CD4-positive, CD25-positive, alpha-beta regulatory T cell (primary cell): Measurements from ENCODE around the gene CITED2. TPM values are rescaled to one million over a fixed set of nuclear protein-coding genes. Genes with fewer than 3 reads are reported as not detected.
A peak's percentile ranks its signal among the peaks of the same experiment; 100 is the strongest.
"Not testable (repeated sequence)": the region's sequence is repeated elsewhere in the genome, so short reads cannot be mapped to it uniquely, and the experiment has no call there.

ENCODE experiments used
- ATAC-seq, 2 donors: fragments of 150-1000 bp; cut with Tn5 transposase; one replicate each; pipeline ENCODE4 v1.10.0; 2021; ENCODE audit warnings: low read depth in 2 of 2, moderate number of reproducible peaks in 2 of 2, moderate library complexity in 1 of 2
- DNase-seq, 3 donors: peaks; one replicate each; pipeline versions ENCODE4 v3.0.0 to v3.0.0-alpha.2; 2012 to 2022; ENCODE audit warnings: mixed read lengths in 1 of 3
- H3K27ac ChIP-seq: one replicate; pipeline ENCODE4 v1.7.0; 2013; ENCODE audit warnings: mild to moderate bottlenecking, low read length; ENCODE audit not compliant: insufficient read depth, poor library complexity, severe bottlenecking
- H3K27me3 ChIP-seq: one replicate; pipeline ENCODE4 v1.7.0; 2013; ENCODE audit warnings: low read length; ENCODE audit not compliant: control insufficient read depth, insufficient read depth
- H3K36me3 ChIP-seq: one replicate; pipeline ENCODE4 v1.7.0; 2013; ENCODE audit warnings: mild to moderate bottlenecking, low read length, moderate library complexity; ENCODE audit not compliant: control insufficient read depth, insufficient read depth
- H3K4me1 ChIP-seq: 2 replicates; pipeline ENCODE4 v1.7.0; 2013; ENCODE audit warnings: mild to moderate bottlenecking, low read length; ENCODE audit not compliant: insufficient read depth, control insufficient read depth, poor library complexity, severe bottlenecking
- H3K4me3 ChIP-seq: one replicate; pipeline ENCODE4 v1.7.0; 2013; ENCODE audit warnings: low read depth, mild to moderate bottlenecking, low read length, moderate library complexity
- H3K9me3 ChIP-seq, 2 experiments: 1 replicate in 1 of 2; 2 replicates in 1 of 2; pipeline ENCODE4 v1.7.0; 2013; ENCODE audit warnings: low read length in 2 of 2, mild to moderate bottlenecking in 1 of 2, moderate library complexity in 1 of 2; ENCODE audit not compliant: control insufficient read depth in 2 of 2
- H3K27ac Mint-ChIP-seq, 3 donors: one replicate each; pipeline ENCODE4 v1.8.0; 2020 to 2022; ENCODE audit warnings: mild to moderate bottlenecking in 3 of 3, mixed read lengths in 3 of 3, moderate library complexity in 2 of 3
- H3K27me3 Mint-ChIP-seq: one replicate; pipeline ENCODE4 v1.8.0; 2022; ENCODE audit warnings: mild to moderate bottlenecking, mixed read lengths
- H3K36me3 Mint-ChIP-seq: one replicate; pipeline ENCODE4 v1.8.0; 2020; ENCODE audit warnings: mixed read lengths
- H3K4me1 Mint-ChIP-seq, 4 donors: one replicate each; pipeline ENCODE4 v1.8.0; 2020 to 2022; ENCODE audit warnings: mixed read lengths in 4 of 4, mild to moderate bottlenecking in 1 of 4
- H3K4me3 Mint-ChIP-seq, 4 donors: one replicate each; pipeline ENCODE4 v1.8.0; 2020 to 2022; ENCODE audit warnings: mild to moderate bottlenecking in 4 of 4, mixed read lengths in 4 of 4, moderate library complexity in 3 of 4
- H3K9me3 Mint-ChIP-seq, 7 donors: one replicate each; pipeline ENCODE4 v1.8.0; 2020 to 2022; ENCODE audit warnings: mixed read lengths in 7 of 7, mild to moderate bottlenecking in 3 of 7, moderate library complexity in 2 of 7
- polyA plus RNA-seq, 4 donors: library from polyadenylated mRNA; unstranded; fragments of 300-500 nt; fragmentation: Illumina TruSeq; gene quantifications; one replicate each; pipeline ENCODE4 v1.2.3, GENCODE V29; 2021
- total RNA-seq: library from RNA; stranded (reverse); gene quantifications from one replicate; pipeline ENCODE4 v1.2.3, GENCODE V29; 2022

CITED2 gene
- total and polyA plus RNA-seq, 5 donors from 2014 or later, result 30.6 to 151 (median 39.6) TPM

GRCh38 chr6:139369068-139369467 is 5.4 kb downstream of the CITED2 start:
- H3K36me3 Mint-ChIP-seq, result peaks cover 11% of the 10 kb centered on the region
- DNase-seq, result no peak
- H3K27ac Mint-ChIP-seq, result peak overlapping the region in 1 of 3 donors; percentile 89
- peaks cover 35% of the 10 kb centered on the region for H3K4me1 ChIP-seq
- H3K4me3 Mint-ChIP-seq, result no peak overlapping the region
- no peak overlapping the region for H3K27ac ChIP-seq
- no peaks in the 10 kb centered on the region for H3K27me3 ChIP-seq
- H3K4me1 Mint-ChIP-seq, result peaks cover 19 to 42% (median 34%) of the 10 kb centered on the region in 4 donors
- no peak overlapping the region for H3K4me3 ChIP-seq
- H3K9me3 ChIP-seq, result no peaks in the 10 kb centered on the region
- H3K27me3 Mint-ChIP-seq, result peaks cover 6% of the 10 kb centered on the region
- no peaks in the 10 kb centered on the region for H3K9me3 Mint-ChIP-seq
- H3K36me3 ChIP-seq, result no peaks in the 10 kb centered on the region
- no peak for ATAC-seq

GRCh38 chr6:139368661-139369060 is 5.8 kb downstream of the CITED2 start:
- Mint-ChIP-seq H3K36me3 (peaks cover 11% of the 10 kb centered on the region), H3K27ac (no peak overlapping the region), H3K9me3 (no peaks in the 10 kb centered on the region), H3K4me3 (no peak overlapping the region), H3K4me1 (peaks cover 19 to 44% (median 37%) of the 10 kb centered on the region in 4 donors), H3K27me3 (peaks cover 6% of the 10 kb centered on the region)
- DNase-seq (no peak), ATAC-seq (no peak)
- Histone ChIP-seq H3K4me1 (peaks cover 35% of the 10 kb centered on the region), H3K36me3 (no peaks in the 10 kb centered on the region), H3K9me3 (no peaks in the 10 kb centered on the region), H3K27ac (no peak overlapping the region), H3K27me3 (no peaks in the 10 kb centered on the region), H3K4me3 (no peak overlapping the region)

- Histone ChIP-seq H3K27me3 (no peaks in the 10 kb centered on the region), H3K9me3 (no peaks in the 10 kb centered on the region), H3K4me3 (no peak overlapping the region), H3K27ac (no peak overlapping the region), H3K4me1 (peaks cover 35% of the 10 kb centered on the region), H3K36me3 (no peaks in the 10 kb centered on the region)
- no peaks in the 10 kb centered on the region for H3K9me3 Mint-ChIP-seq
- H3K4me1 Mint-ChIP-seq, result peaks cover 21 to 52% (median 43%) of the 10 kb centered on the region in 4 donors
- peaks cover 6% of the 10 kb centered on the region for H3K27me3 Mint-ChIP-seq
- DNase-seq (peak in 1 of 3 donors; percentile 14), ATAC-seq (no peak)
- H3K4me3 Mint-ChIP-seq, result no peak overlapping the region
- H3K27ac Mint-ChIP-seq, result peak overlapping the region in 1 of 3 donors; percentile 49
- peaks cover 8% of the 10 kb centered on the region for H3K36me3 Mint-ChIP-seq
These were observed 6.6 kb downstream of the CITED2 start for GRCh38 chr6:139367810-139368351.

- H3K4me3 Mint-ChIP-seq, result no peak overlapping the region
- no peak overlapping the region for H3K27ac Mint-ChIP-seq
- H3K27me3 ChIP-seq, result no peaks in the 10 kb centered on the region
- DNase-seq (no peak), ATAC-seq (no peak)
- H3K27ac ChIP-seq, result no peak overlapping the region
- H3K9me3 Mint-ChIP-seq, result peaks cover 0 to 1% (median 0%) of the 10 kb centered on the region in 7 donors
- no peaks in the 10 kb centered on the region for H3K36me3 Mint-ChIP-seq
- H3K27me3 Mint-ChIP-seq, result peaks cover 6% of the 10 kb centered on the region
- H3K4me1 ChIP-seq, result peaks cover 12% of the 10 kb centered on the region
- no peaks in the 10 kb centered on the region for H3K9me3 ChIP-seq
- H3K4me3 ChIP-seq, result no peak overlapping the region
- H3K36me3 ChIP-seq, result no peaks in the 10 kb centered on the region
- H3K4me1 Mint-ChIP-seq, result peaks cover 20 to 39% (median 24%) of the 10 kb centered on the region in 4 donors
These were observed 9.5 kb downstream of the CITED2 start for GRCh38 chr6:139364982-139365379.

- peak in 2 of 3 donors; percentile 68 to 71 for DNase-seq
- H3K4me1 Mint-ChIP-seq, result peaks cover 14 to 34% (median 18%) of the 10 kb centered on the region in 4 donors
These were observed 10.0 kb downstream of the CITED2 start for GRCh38 chr6:139364302-139364981.

GRCh38 chr6:139363797-139364196 is 10.7 kb downstream of the CITED2 start:
- not testable (repeated sequence) for H3K36me3 Mint-ChIP-seq, H3K27me3 ChIP-seq, H3K4me3 ChIP-seq, DNase-seq, H3K27me3 Mint-ChIP-seq, H3K36me3 ChIP-seq, H3K27ac ChIP-seq, ATAC-seq, H3K9me3 Mint-ChIP-seq, H3K4me1 ChIP-seq, H3K9me3 ChIP-seq
- H3K4me1 Mint-ChIP-seq, result peaks cover 11 to 29% (median 17%) of the 10 kb centered on the region in 4 donors
- H3K4me3 Mint-ChIP-seq, result peak overlapping the region in 1 of 4 donors; percentile 22
- H3K27ac Mint-ChIP-seq, result peak overlapping the region in 1 of 3 donors; percentile 44

More at GRCh38 chr6:139364302-139364981, 10.0 kb downstream of the CITED2 start:
- peak in 1 of 2 donors; percentile 48 for ATAC-seq
- peaks cover 6% of the 10 kb centered on the region for H3K27me3 Mint-ChIP-seq
- H3K36me3 Mint-ChIP-seq, result no peaks in the 10 kb centered on the region
- H3K27me3 ChIP-seq, result no peaks in the 10 kb centered on the region
- no peak overlapping the region for H3K27ac ChIP-seq
- H3K4me3 ChIP-seq, result no peak overlapping the region
- peak overlapping the region in 3 of 4 donors; percentile 4 to 28 (median 14) for H3K4me3 Mint-ChIP-seq
- no peaks in the 10 kb centered on the region for H3K36me3 ChIP-seq
- peaks cover 6% of the 10 kb centered on the region for H3K4me1 ChIP-seq
- H3K9me3 Mint-ChIP-seq, result peaks cover 0 to 1% (median 0%) of the 10 kb centered on the region in 7 donors
- no peaks in the 10 kb centered on the region for H3K9me3 ChIP-seq
- peak overlapping the region in 1 of 3 donors; percentile 20 for H3K27ac Mint-ChIP-seq

GRCh38 chr6:139363123-139363522 is 11.3 kb downstream of the CITED2 start:
- not testable (repeated sequence) for H3K4me3 ChIP-seq, H3K9me3 Mint-ChIP-seq, DNase-seq, H3K4me1 ChIP-seq, H3K27me3 Mint-ChIP-seq, H3K36me3 ChIP-seq, ATAC-seq, H3K9me3 ChIP-seq, H3K27me3 ChIP-seq, H3K27ac ChIP-seq, H3K36me3 Mint-ChIP-seq
- Mint-ChIP-seq H3K4me1 (peaks cover 11 to 27% (median 16%) of the 10 kb centered on the region in 4 donors), H3K4me3 (peak overlapping the region in 1 of 4 donors; percentile 26), H3K27ac (peak overlapping the region in 2 of 3 donors; percentile 44 to 64)
